Measurements from ENCODE around the gene RUNX2. TPM values are rescaled to one million over a fixed set of nuclear protein-coding genes. Genes with fewer than 3 reads are reported as not detected.

Gene RUNX2
- polyA plus RNA-seq, 1 donor (not counting 4 experiments of a cell fraction or from before 2014, with no cell fraction given) = 1.4 TPM

GRCh38 chr6:45439459-45439858 is 111.3 kb downstream of the RUNX2 start:
- Histone ChIP-seq H3K27ac (ENCODE audit: control insufficient read depth, insufficient read depth, low read length) (peak overlapping the region; percentile 73), H3K27me3 (ENCODE audit: control insufficient read depth, extremely low read depth, insufficient read depth, low read length) (no peaks in the 10 kb centered on the region), H3K4me3 (ENCODE audit: control insufficient read depth in 2 of 3, extremely low read depth in 1 of 3, insufficient read depth in 2 of 3, low read depth in 1 of 3, low read length in 3 of 3) (no peak overlapping the region), H3K4me1 (ENCODE audit: control insufficient read depth, extremely low read depth, insufficient read depth, low read length) (peaks cover 39% of the 10 kb centered on the region), H3K9me1 (ENCODE audit: control insufficient read depth, extremely low read depth, insufficient read depth, low read length) (no peaks in the 10 kb centered on the region), H3K9me3 (ENCODE audit: control insufficient read depth, low read depth, low read length) (no peaks in the 10 kb centered on the region), H3K79me2 (ENCODE audit: control insufficient read depth, insufficient read depth, low read length) (no peaks in the 10 kb centered on the region), H4K20me1 (ENCODE audit: control insufficient read depth, extremely low read depth, insufficient read depth, low read length) (no peaks in the 10 kb centered on the region), H2AFZ (ENCODE audit: control insufficient read depth, low read length) (no peak overlapping the region), H3K4me2 (ENCODE audit: control insufficient read depth, extremely low read depth, insufficient read depth, low read depth, low read length) (peak overlapping the region; percentile 81), H3K9ac (ENCODE audit: control insufficient read depth, extremely low read depth, insufficient read depth, low read length) (no peak overlapping the region), H3K36me3 (ENCODE audit: control insufficient read depth in 2 of 2, extremely low read depth in 1 of 2, insufficient read depth in 2 of 2, low read length in 2 of 2) (no peaks in the 10 kb centered on the region)
- FAIRE-seq (no peak), DNase-seq (ENCODE audit: low read depth, low spot score) (no peak)
- dilution Hi-C loops (cut with MboI; ENCODE audit: extremely low pct_ligation_motif_present, low sequenced_read_pairs) = no loop called here
- TF ChIP-seq EZH2 (IDR thresholded peaks at IDR 0.05; ENCODE audit: low read length) (no peak), CTCF (optimal IDR thresholded peaks at IDR 0.05 in 1 of 3, IDR thresholded peaks at IDR 0.05 in 1 of 3, conservative IDR thresholded peaks at IDR 0.05 in 1 of 3; ENCODE audit: extremely low read depth in 1 of 3, insufficient read depth in 2 of 3, low read length in 3 of 3) (no peak)

- H3K4me2 ChIP-seq (ENCODE audit: control insufficient read depth, extremely low read depth, insufficient read depth, low read depth, low read length) = no peak overlapping the region
- peaks cover 39% of the 10 kb centered on the region for H3K4me1 ChIP-seq (ENCODE audit: control insufficient read depth, extremely low read depth, insufficient read depth, low read length)
Observed at GRCh38 chr6:45439861-45440388, 111.8 kb downstream of the RUNX2 start.

More at GRCh38 chr6:45439861-45440388, 111.8 kb downstream of the RUNX2 start:
- DNase-seq (ENCODE audit: low read depth, low spot score) (no peak), FAIRE-seq (peak; percentile 20)
- Histone ChIP-seq H2AFZ (ENCODE audit: control insufficient read depth, low read length) (no peak overlapping the region), H3K9ac (ENCODE audit: control insufficient read depth, extremely low read depth, insufficient read depth, low read length) (no peak overlapping the region), H3K9me3 (ENCODE audit: control insufficient read depth, low read depth, low read length) (no peaks in the 10 kb centered on the region), H3K79me2 (ENCODE audit: control insufficient read depth, insufficient read depth, low read length) (no peaks in the 10 kb centered on the region), H3K27ac (ENCODE audit: control insufficient read depth, insufficient read depth, low read length) (no peak overlapping the region), H3K36me3 (ENCODE audit: control insufficient read depth in 2 of 2, extremely low read depth in 1 of 2, insufficient read depth in 2 of 2, low read length in 2 of 2) (no peaks in the 10 kb centered on the region), H3K4me3 (ENCODE audit: control insufficient read depth in 2 of 3, extremely low read depth in 1 of 3, insufficient read depth in 2 of 3, low read depth in 1 of 3, low read length in 3 of 3) (no peak overlapping the region), H3K27me3 (ENCODE audit: control insufficient read depth, extremely low read depth, insufficient read depth, low read length) (no peaks in the 10 kb centered on the region), H3K9me1 (ENCODE audit: control insufficient read depth, extremely low read depth, insufficient read depth, low read length) (no peaks in the 10 kb centered on the region), H4K20me1 (ENCODE audit: control insufficient read depth, extremely low read depth, insufficient read depth, low read length) (no peaks in the 10 kb centered on the region)
- TF ChIP-seq EZH2 (IDR thresholded peaks at IDR 0.05; ENCODE audit: low read length) (no peak), CTCF (optimal IDR thresholded peaks at IDR 0.05 in 1 of 3, IDR thresholded peaks at IDR 0.05 in 1 of 3, conservative IDR thresholded peaks at IDR 0.05 in 1 of 3; ENCODE audit: extremely low read depth in 1 of 3, insufficient read depth in 2 of 3, low read length in 3 of 3) (no peak)
- dilution Hi-C loops (cut with MboI; ENCODE audit: extremely low pct_ligation_motif_present, low sequenced_read_pairs) = no loop called here
